ENCODE data around the gene CCSER1.

Gene CCSER1

GRCh38 chr4:90146306-90146705 lies 19.1 kb downstream of the CCSER1 start:
- in situ Hi-C loops (cut with MboI; ENCODE audit: low sequenced_read_pairs): no loop called here
- H3K36me3 ChIP-seq (replicated peaks): no peaks in the 10 kb centered on the region
- no peaks in the 10 kb centered on the region for H3K9me3 ChIP-seq
- peaks cover 48% of the 10 kb centered on the region for H3K4me1 ChIP-seq
- no peak overlapping the region for H3K4me3 ChIP-seq
- no peaks in the 10 kb centered on the region for H3K27me3 ChIP-seq (ENCODE audit: low read depth)
- DNase-seq (ENCODE audit: low spot score in 2 of 2): no peak

GRCh38 chr4:90148574-90149148 lies 21.5 kb downstream of the CCSER1 start:
- DNase-seq (ENCODE audit: low spot score in 2 of 2): peak in 1 of 2 experiments; percentile 54
- Histone ChIP-seq H3K4me3 (no peak overlapping the region), H3K9me3 (no peaks in the 10 kb centered on the region), H3K36me3 (replicated peaks) (no peaks in the 10 kb centered on the region), H3K4me1 (peaks cover 31% of the 10 kb centered on the region), H3K27me3 (ENCODE audit: low read depth) (no peaks in the 10 kb centered on the region)
- in situ Hi-C loops (cut with MboI; ENCODE audit: low sequenced_read_pairs): no loop called here

- Histone ChIP-seq H3K36me3 (replicated peaks) (no peaks in the 10 kb centered on the region), H3K9me3 (peaks cover 5% of the 10 kb centered on the region), H3K27me3 (ENCODE audit: low read depth) (no peaks in the 10 kb centered on the region), H3K4me3 (no peak overlapping the region), H3K4me1 (peaks cover 14% of the 10 kb centered on the region)
- DNase-seq (ENCODE audit: low spot score in 2 of 2): no peak
- in situ Hi-C loops (cut with MboI; ENCODE audit: low sequenced_read_pairs): no loop called here
These were observed 24.8 kb downstream of the CCSER1 start for GRCh38 chr4:90152024-90152423.

- no peak for DNase-seq (ENCODE audit: low spot score in 2 of 2)
- H3K27me3 ChIP-seq (ENCODE audit: low read depth): no peaks in the 10 kb centered on the region
- H3K36me3 ChIP-seq (replicated peaks): no peaks in the 10 kb centered on the region
- no peaks in the 10 kb centered on the region for H3K4me1 ChIP-seq
- H3K4me3 ChIP-seq: no peak overlapping the region
- H3K9me3 ChIP-seq: peaks cover 5% of the 10 kb centered on the region
- in situ Hi-C loops (cut with MboI; ENCODE audit: low sequenced_read_pairs): no loop called here
These were observed 32.0 kb downstream of the CCSER1 start for GRCh38 chr4:90159193-90159592.

GRCh38 chr4:90160044-90160443 lies 32.9 kb downstream of the CCSER1 start:
- H3K36me3 ChIP-seq (replicated peaks): no peaks in the 10 kb centered on the region
- in situ Hi-C loops (cut with MboI; ENCODE audit: low sequenced_read_pairs): no loop called here
- no peak overlapping the region for H3K4me3 ChIP-seq
- DNase-seq (ENCODE audit: low spot score in 2 of 2): no peak
- no peaks in the 10 kb centered on the region; the same call in 1 of the 2 replicates for H3K4me1 ChIP-seq
- no peaks in the 10 kb centered on the region for H3K27me3 ChIP-seq (ENCODE audit: low read depth)
- H3K9me3 ChIP-seq: peaks cover 5% of the 10 kb centered on the region

- Histone ChIP-seq H3K27me3 (ENCODE audit: low read depth) (no peaks in the 10 kb centered on the region), H3K9me3 (no peaks in the 10 kb centered on the region), H3K4me1 (no peaks in the 10 kb centered on the region; the same call in 1 of the 2 replicates), H3K4me3 (no peak overlapping the region), H3K36me3 (replicated peaks) (no peaks in the 10 kb centered on the region)
- DNase-seq (ENCODE audit: low spot score in 2 of 2): no peak
- in situ Hi-C loops (cut with MboI; ENCODE audit: low sequenced_read_pairs): no loop called here
These were observed 35.4 kb downstream of the CCSER1 start for GRCh38 chr4:90162566-90162965.

GRCh38 chr4:90163872-90164271 lies 36.7 kb downstream of the CCSER1 start:
- DNase-seq (ENCODE audit: low spot score in 2 of 2): no peak
- Histone ChIP-seq H3K4me3 (no peak overlapping the region), H3K36me3 (replicated peaks) (no peaks in the 10 kb centered on the region), H3K4me1 (no peaks in the 10 kb centered on the region; the same call in 1 of the 2 replicates), H3K9me3 (no peaks in the 10 kb centered on the region), H3K27me3 (ENCODE audit: low read depth) (no peaks in the 10 kb centered on the region)
- in situ Hi-C loops (cut with MboI; ENCODE audit: low sequenced_read_pairs): no loop called here

GRCh38 chr4:90165883-90166282 lies 38.7 kb downstream of the CCSER1 start:
- in situ Hi-C loops (cut with MboI; ENCODE audit: low sequenced_read_pairs): no loop called here
- Histone ChIP-seq H3K36me3 (replicated peaks) (no peaks in the 10 kb centered on the region), H3K4me3 (no peak overlapping the region), H3K4me1 (no peaks in the 10 kb centered on the region; the same call in none of the 2 replicates), H3K9me3 (no peaks in the 10 kb centered on the region), H3K27me3 (ENCODE audit: low read depth) (no peaks in the 10 kb centered on the region)
- no peak for DNase-seq (ENCODE audit: low spot score in 2 of 2)

- H3K9me3 ChIP-seq: no peaks in the 10 kb centered on the region
- no peaks in the 10 kb centered on the region for H3K27me3 ChIP-seq (ENCODE audit: low read depth)
- H3K4me1 ChIP-seq: peaks cover 14% of the 10 kb centered on the region
- no peak overlapping the region for H3K4me3 ChIP-seq
- DNase-seq (ENCODE audit: low spot score in 2 of 2): peak; percentile 47 to 96
- in situ Hi-C loops (cut with MboI; ENCODE audit: low sequenced_read_pairs): no loop called here
- H3K36me3 ChIP-seq (replicated peaks): no peaks in the 10 kb centered on the region
These were observed 44.3 kb downstream of the CCSER1 start for GRCh38 chr4:90171491-90171890.

- Histone ChIP-seq H3K4me3 (no peak overlapping the region), H3K9me3 (no peaks in the 10 kb centered on the region), H3K4me1 (peaks cover 22% of the 10 kb centered on the region), H3K36me3 (replicated peaks) (no peaks in the 10 kb centered on the region), H3K27me3 (ENCODE audit: low read depth) (no peaks in the 10 kb centered on the region)
- no peak for DNase-seq (ENCODE audit: low spot score in 2 of 2)
- in situ Hi-C loops (cut with MboI; ENCODE audit: low sequenced_read_pairs): no loop called here
These were observed 47.4 kb downstream of the CCSER1 start for GRCh38 chr4:90174621-90175023.

GRCh38 chr4:90181644-90182043 lies 54.5 kb downstream of the CCSER1 start:
- DNase-seq (ENCODE audit: low spot score in 2 of 2): no peak
- H3K4me1 ChIP-seq: peaks cover 10% of the 10 kb centered on the region
- H3K36me3 ChIP-seq (replicated peaks): no peaks in the 10 kb centered on the region
- H3K9me3 ChIP-seq: no peaks in the 10 kb centered on the region
- in situ Hi-C loops (cut with MboI; ENCODE audit: low sequenced_read_pairs): no loop called here
- H3K4me3 ChIP-seq: no peak overlapping the region
- no peaks in the 10 kb centered on the region for H3K27me3 ChIP-seq (ENCODE audit: low read depth)

- H3K4me3 ChIP-seq: no peak overlapping the region
- no peaks in the 10 kb centered on the region for H3K9me3 ChIP-seq
- DNase-seq (ENCODE audit: low spot score in 2 of 2): no peak
- in situ Hi-C loops (cut with MboI; ENCODE audit: low sequenced_read_pairs): no loop called here
- H3K27me3 ChIP-seq (ENCODE audit: low read depth): no peaks in the 10 kb centered on the region
- H3K36me3 ChIP-seq (replicated peaks): no peaks in the 10 kb centered on the region
- H3K4me1 ChIP-seq: peaks cover 5% of the 10 kb centered on the region
These were observed 56.1 kb downstream of the CCSER1 start for GRCh38 chr4:90183254-90183653.

- no peaks in the 10 kb centered on the region for H3K36me3 ChIP-seq (replicated peaks)
- H3K9me3 ChIP-seq: no peaks in the 10 kb centered on the region
- no peaks in the 10 kb centered on the region for H3K27me3 ChIP-seq (ENCODE audit: low read depth)
- in situ Hi-C loops (cut with MboI; ENCODE audit: low sequenced_read_pairs): no loop called here
- no peak for DNase-seq (ENCODE audit: low spot score in 2 of 2)
- H3K4me1 ChIP-seq: peaks cover 14% of the 10 kb centered on the region
- no peak overlapping the region for H3K4me3 ChIP-seq
These were observed 57.4 kb downstream of the CCSER1 start for GRCh38 chr4:90184560-90184959.

GRCh38 chr4:90185416-90185815 lies 58.2 kb downstream of the CCSER1 start:
- no peaks in the 10 kb centered on the region for H3K27me3 ChIP-seq (ENCODE audit: low read depth)
- no peak overlapping the region for H3K4me3 ChIP-seq
- DNase-seq (ENCODE audit: low spot score in 2 of 2): no peak
- peaks cover 23% of the 10 kb centered on the region for H3K4me1 ChIP-seq
- H3K36me3 ChIP-seq (replicated peaks): no peaks in the 10 kb centered on the region
- in situ Hi-C loops (cut with MboI; ENCODE audit: low sequenced_read_pairs): no loop called here
- H3K9me3 ChIP-seq: no peaks in the 10 kb centered on the region

- Histone ChIP-seq H3K27me3 (ENCODE audit: low read depth) (no peaks in the 10 kb centered on the region), H3K9me3 (no peaks in the 10 kb centered on the region), H3K4me3 (no peak overlapping the region), H3K4me1 (peaks cover 27% of the 10 kb centered on the region), H3K36me3 (replicated peaks) (no peaks in the 10 kb centered on the region)
- DNase-seq (ENCODE audit: low spot score in 2 of 2): no peak
- in situ Hi-C loops (cut with MboI; ENCODE audit: low sequenced_read_pairs): no loop called here
These were observed 59.0 kb downstream of the CCSER1 start for GRCh38 chr4:90186229-90186628.
